Small intestine (tissue), 16 donors: Measurements from ENCODE around the gene CLDN11. TPM values are rescaled to one million over a fixed set of nuclear protein-coding genes. Genes with fewer than 3 reads are reported as not detected.
A peak's percentile ranks its signal among the peaks of the same experiment; 100 is the strongest.

ENCODE experiments used
- DNase-seq, 2 donors: peaks; one replicate each; pipeline versions ENCODE4 v3.0.0 to v3.0.0-alpha.2; 2013
- FAIRE-seq: peaks from 2 replicates; lab custom pipeline; 2012; peaks lifted over from hg19 to GRCh38; lab: Jason Lieb, UNC
- H3K27ac ChIP-seq, 3 donors: one replicate each; pipeline ENCODE4 v1.5.1; 2013; ENCODE audit warnings: low read length in 2 of 3, mild to moderate bottlenecking in 2 of 3, control low read depth in 1 of 3, inconsistent platforms in 1 of 3, low read depth in 1 of 3, moderate library complexity in 1 of 3
- H3K27me3 ChIP-seq, 3 donors: one replicate each; pipeline ENCODE4 v1.6.1; 2013; ENCODE audit warnings: low read length in 3 of 3, inconsistent platforms in 1 of 3; ENCODE audit not compliant: control insufficient read depth in 3 of 3, insufficient read depth in 3 of 3
- H3K36me3 ChIP-seq, 3 donors: one replicate each; pipeline ENCODE4 v1.6.1; 2013; ENCODE audit warnings: low read length in 3 of 3, inconsistent platforms in 1 of 3, low read depth in 1 of 3, mild to moderate bottlenecking in 1 of 3, moderate library complexity in 1 of 3; ENCODE audit not compliant: control insufficient read depth in 3 of 3, insufficient read depth in 2 of 3
- H3K4me1 ChIP-seq, 3 donors: one replicate each; pipeline ENCODE4 v1.6.1; 2013; ENCODE audit warnings: low read length in 2 of 3, inconsistent platforms in 1 of 3, low read depth in 1 of 3, mild to moderate bottlenecking in 1 of 3, moderate library complexity in 1 of 3; ENCODE audit not compliant: control insufficient read depth in 3 of 3, insufficient read depth in 2 of 3
- H3K4me3 ChIP-seq, 3 donors: one replicate each; pipeline ENCODE4 v1.5.1; 2013; ENCODE audit warnings: low read length in 3 of 3, control low read depth in 1 of 3, inconsistent platforms in 1 of 3, low read depth in 1 of 3, mild to moderate bottlenecking in 1 of 3, moderate library complexity in 1 of 3
- H3K9me3 ChIP-seq, 2 donors: one replicate each; pipeline ENCODE4 v1.6.1; 2013; ENCODE audit warnings: low read depth in 1 of 2, low read length in 1 of 2; ENCODE audit not compliant: control insufficient read depth in 2 of 2, insufficient read depth in 1 of 2
- WGBS, 3 donors: extraction: QIAGEN DNeasy Blood & Tissue Kit; methylation state at CpG; one replicate each; pipeline ENCODE4 v1.1.7; 2013; 5-methylcytosine and 5-hydroxymethylcytosine counted together
- long read RNA-seq, 10 donors: transcript quantifications; one replicate each; lab custom pipeline, GENCODE V29; 2026
- polyA plus RNA-seq, 4 donors: library from polyadenylated mRNA; stranded (reverse) in 3 of 4; unstranded in 1 of 4; fragments of 200-250 nt in 3 of 4; fragments of 120-200 nt in 1 of 4; gene quantifications; one replicate each; pipeline versions ENCODE4 v1.2.1 to v1.2.3, GENCODE V29; 2013
- donor health status: healthy with polysubstance abuse.
- donor health status: control.
- donor health status: control.
- donor health status: Bipolar disorder and iron deficiency.
- donor health status: healthy.

Gene CLDN11
- 1 to 10 TPM in 1 of 4 donors, under 1 TPM in 3; 0.45 to 6.5 (median 0.52) TPM for polyA plus RNA-seq
- long read RNA-seq, donor 1: 0 reads
- long read RNA-seq, donor 2: 0 reads
- long read RNA-seq, donor 3: 0 reads
- long read RNA-seq, donor 4: 0 reads
- long read RNA-seq, donor 5: 0 reads
- long read RNA-seq, donor 6, partial matches to known transcripts: 0 of 1 reads
- long read RNA-seq, donor 6, other reads (novel, unspliced or antisense): 0 of 1 reads
- long read RNA-seq, donor 7: 0 reads
- long read RNA-seq, donor 8: 0 reads
- long read RNA-seq, donor 9, partial matches to known transcripts: 0 of 1 reads
- long read RNA-seq, donor 9, other reads (novel, unspliced or antisense): 0 of 1 reads
- long read RNA-seq, donor 10, partial matches to known transcripts: 0 of 5 reads
- long read RNA-seq, donor 10, other reads (novel, unspliced or antisense): 0 of 5 reads

DNA sequence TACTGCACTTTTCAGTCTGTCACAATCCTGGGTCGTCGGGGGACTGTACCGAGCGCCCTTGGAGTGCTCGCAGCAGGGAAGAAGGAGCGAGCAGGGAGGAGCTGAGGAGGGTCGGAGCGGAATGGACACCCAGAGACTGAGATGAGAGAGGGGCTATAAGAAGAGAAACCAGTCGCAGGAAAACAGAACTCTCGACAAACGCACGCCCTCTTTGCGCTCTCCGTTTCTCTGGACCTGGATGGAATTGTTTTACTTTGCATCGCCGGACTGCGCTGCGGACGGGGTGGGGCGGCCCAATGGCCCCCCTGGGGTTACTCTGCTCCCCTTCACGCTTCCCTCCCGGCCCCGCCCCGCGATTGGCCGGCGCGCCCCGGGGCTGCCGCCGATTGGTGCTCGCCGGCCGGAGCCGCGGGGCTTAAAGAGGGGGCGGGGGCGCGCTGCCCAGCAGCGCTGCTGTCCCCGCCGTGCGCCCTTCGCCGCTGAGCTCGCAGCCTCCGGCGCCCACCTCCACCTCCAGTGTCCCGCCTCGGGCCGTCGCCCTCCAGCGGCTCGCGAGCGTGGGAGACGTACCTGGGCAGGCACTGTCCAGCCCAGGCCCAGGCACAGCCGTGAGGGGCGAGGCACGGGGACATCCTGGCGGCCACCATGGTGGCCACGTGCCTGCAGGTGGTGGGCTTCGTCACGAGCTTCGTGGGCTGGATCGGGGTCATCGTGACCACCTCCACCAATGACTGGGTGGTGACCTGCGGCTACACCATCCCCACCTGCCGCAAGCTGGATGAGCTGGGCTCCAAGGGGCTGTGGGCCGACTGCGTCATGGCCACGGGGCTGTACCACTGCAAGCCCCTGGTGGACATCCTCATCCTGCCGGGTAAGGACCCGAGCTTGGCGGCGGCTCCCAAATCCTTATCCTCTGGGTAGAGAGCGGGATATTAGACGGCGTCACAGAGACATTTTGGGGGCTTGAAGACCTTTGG, at the start of gene CLDN11:
CLDN11 (plus strand) TSS at position 447 of the 977 bp plus-strand sequence; CDS start at position 646, 199 bp downstream.
- DNase-seq (peak in 1 of 2 donors; percentile 50), FAIRE-seq (no peak)
- peaks cover 7 to 30% (median 9%) of the 10 kb centered on the region in 3 donors for H3K27me3 ChIP-seq
- H3K4me3 ChIP-seq: peak within 1 kb of the TSS in 2 of 3 donors; percentile 40 to 54
- H3K27ac ChIP-seq: no peak within 1 kb of the TSS
- H3K4me1 ChIP-seq: peaks cover 0 to 12% (median 7%) of the 10 kb centered on the region in 3 donors
- 4 to 8% (median 4%) methylated on average over 52 to 79 of the region's 79 CpGs for WGBS, 3 donors
- no peaks in the 10 kb centered on the region for H3K9me3 ChIP-seq
- H3K36me3 ChIP-seq: no peaks in the 10 kb centered on the region

DNA sequence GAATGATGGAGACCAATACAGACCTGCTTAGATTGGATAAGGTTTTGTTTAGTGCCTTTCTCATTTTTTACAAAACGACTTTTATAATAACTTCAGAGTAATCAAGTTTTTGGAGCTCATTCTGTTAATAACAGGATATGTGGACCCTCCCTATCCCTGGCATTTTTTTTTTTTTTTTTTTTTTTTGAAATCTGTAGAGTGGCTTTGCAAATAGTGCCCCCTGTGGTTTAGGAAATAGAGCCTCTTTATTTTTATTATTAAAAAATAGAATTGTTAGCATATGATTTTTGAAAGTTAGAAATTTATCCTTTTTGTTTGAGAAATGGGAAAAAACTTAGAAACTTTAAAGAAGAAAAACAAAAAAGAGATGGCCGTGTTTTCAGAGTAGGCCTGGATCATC, 49.7 kb upstream of the CLDN11 start:
- Histone ChIP-seq H3K4me3 (no peak overlapping the region), H3K9me3 (no peaks in the 10 kb centered on the region), H3K27me3 (no peaks in the 10 kb centered on the region), H3K27ac (no peak overlapping the region), H3K36me3 (peaks cover 0 to 28% (median 2%) of the 10 kb centered on the region in 3 donors), H3K4me1 (no peaks in the 10 kb centered on the region)
- FAIRE-seq (no peak), DNase-seq (no peak)
- WGBS, 3 donors: 68 to 78% (median 71%) methylated on average over 2 of the region's 2 CpGs

DNA sequence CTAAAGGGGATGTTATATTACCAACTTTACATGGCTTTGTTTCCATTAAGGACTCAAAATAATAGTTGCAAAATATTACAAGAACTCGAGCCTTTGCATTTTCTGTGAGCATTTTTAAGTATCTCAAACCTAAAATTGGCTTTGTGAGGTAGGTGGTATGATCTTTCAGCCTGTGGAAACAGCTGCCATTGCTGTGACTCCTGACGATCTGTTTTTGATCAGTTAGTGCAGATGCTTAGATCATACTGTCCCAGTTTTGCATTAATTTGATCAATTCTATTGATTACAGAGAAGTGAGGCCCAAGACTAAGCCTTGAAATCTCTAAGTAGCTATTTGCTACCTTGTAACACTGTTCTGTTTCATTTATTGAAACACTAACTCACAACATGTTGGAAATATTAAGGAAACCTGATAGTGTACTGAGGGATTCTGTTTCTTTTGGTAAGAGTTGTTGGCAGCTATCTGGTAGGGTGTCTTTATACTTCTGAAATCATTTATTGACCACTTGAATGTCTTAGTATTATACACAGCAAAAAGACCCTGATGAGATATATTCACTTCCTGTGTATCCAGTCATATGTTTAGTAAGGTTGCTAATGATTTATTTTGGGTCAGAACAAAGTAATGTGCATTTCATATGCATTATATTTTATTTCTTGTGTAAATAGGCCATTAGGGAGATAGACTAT, 46.3 kb upstream of the CLDN11 start:
- no peak for FAIRE-seq
- H3K36me3 ChIP-seq: peaks cover 0 to 21% (median 4%) of the 10 kb centered on the region in 3 donors
- no peak for DNase-seq
- 64 to 69% (median 64%) methylated on average over 2 of the region's 2 CpGs for WGBS, 3 donors
- no peaks in the 10 kb centered on the region for H3K9me3 ChIP-seq
- H3K27me3 ChIP-seq: no peaks in the 10 kb centered on the region
- H3K27ac ChIP-seq: no peak overlapping the region
- H3K4me3 ChIP-seq: no peak overlapping the region
- H3K4me1 ChIP-seq: no peaks in the 10 kb centered on the region

DNA sequence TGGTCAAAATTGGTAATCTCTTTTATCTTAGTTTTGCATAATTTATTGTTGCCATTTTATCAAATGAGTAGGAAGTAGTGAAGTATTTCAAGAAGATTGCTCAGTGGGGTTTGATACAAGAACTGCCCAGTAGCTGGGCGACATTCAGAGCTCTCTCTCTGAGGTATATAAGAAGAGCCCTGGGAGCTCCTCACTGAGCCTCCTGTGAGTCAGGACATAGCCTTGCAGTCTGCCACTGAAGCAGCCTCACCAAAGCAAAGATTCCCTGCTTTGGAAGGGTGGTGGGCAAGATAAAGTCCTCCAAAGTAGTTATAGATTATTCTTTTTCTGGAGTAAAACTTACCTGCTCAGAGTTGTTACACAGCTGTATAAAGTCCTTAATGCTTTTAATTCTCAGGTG, 35.1 kb upstream of the CLDN11 start:
- FAIRE-seq (no peak), DNase-seq (no peak)
- WGBS, 3 donors: 87 to 90% (median 90%) methylated on average over 1 of the region's 1 CpG
- H3K27ac ChIP-seq: no peak overlapping the region
- H3K4me1 ChIP-seq: no peaks in the 10 kb centered on the region
- H3K27me3 ChIP-seq: no peaks in the 10 kb centered on the region
- peaks cover 0 to 3% of the 10 kb centered on the region in 2 donors for H3K9me3 ChIP-seq
- peaks cover 9 to 63% (median 21%) of the 10 kb centered on the region in 3 donors for H3K36me3 ChIP-seq
- H3K4me3 ChIP-seq: no peak overlapping the region

DNA sequence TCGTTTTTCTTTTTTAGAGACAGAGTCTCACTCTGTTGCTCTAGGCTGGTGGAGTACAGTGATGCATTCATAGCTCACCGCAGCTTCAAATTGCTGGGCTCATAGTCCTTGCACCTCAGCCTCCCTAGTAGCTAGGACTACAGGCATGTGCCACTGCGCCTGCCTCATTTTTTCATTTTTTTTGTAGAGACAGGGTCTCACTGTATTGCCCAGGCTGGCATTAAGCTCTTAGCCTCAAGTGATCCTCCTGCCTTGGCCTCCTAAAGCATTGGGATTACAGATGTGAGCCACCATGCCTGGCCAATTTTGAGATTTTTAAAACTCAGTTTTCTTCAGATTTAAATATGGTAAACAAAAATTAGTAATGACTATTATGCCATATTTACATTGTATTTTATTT, 32.2 kb upstream of the CLDN11 start:
- DNase-seq (no peak), FAIRE-seq (no peak)
- 94 to 100% (median 98%) methylated on average over 3 of the region's 3 CpGs for WGBS, 3 donors
- H3K27ac ChIP-seq: no peak overlapping the region
- no peak overlapping the region for H3K4me3 ChIP-seq
- H3K9me3 ChIP-seq: peaks cover 0 to 4% of the 10 kb centered on the region in 2 donors
- H3K27me3 ChIP-seq: no peaks in the 10 kb centered on the region
- no peaks in the 10 kb centered on the region for H3K4me1 ChIP-seq
- H3K36me3 ChIP-seq: peaks cover 11 to 58% (median 16%) of the 10 kb centered on the region in 3 donors

DNA sequence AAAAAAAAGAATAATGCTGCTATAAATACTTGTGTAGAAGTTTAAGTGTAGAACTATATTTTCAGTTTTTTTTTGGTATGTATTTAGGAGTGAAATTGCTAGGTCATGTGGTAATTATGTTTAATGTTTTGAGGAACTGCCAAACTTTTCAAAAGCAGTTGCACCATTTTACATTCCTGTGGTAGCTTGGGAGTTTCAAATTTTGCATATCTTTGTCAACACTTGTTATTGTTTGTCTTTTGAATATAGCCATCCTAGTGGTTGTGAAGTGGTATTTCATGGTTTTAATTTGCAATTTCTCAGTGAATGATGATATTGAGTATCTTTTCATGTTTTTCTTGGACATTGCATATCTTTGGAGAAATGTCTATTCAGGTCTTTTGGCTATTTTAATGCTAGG, 30.7 kb upstream of the CLDN11 start:
- Histone ChIP-seq H3K9me3 (peaks cover 0 to 4% of the 10 kb centered on the region in 2 donors), H3K27me3 (no peaks in the 10 kb centered on the region), H3K36me3 (peaks cover 11 to 49% (median 14%) of the 10 kb centered on the region in 3 donors), H3K4me3 (no peak overlapping the region), H3K27ac (no peak overlapping the region), H3K4me1 (no peaks in the 10 kb centered on the region)
- DNase-seq (no peak), FAIRE-seq (no peak)

DNA sequence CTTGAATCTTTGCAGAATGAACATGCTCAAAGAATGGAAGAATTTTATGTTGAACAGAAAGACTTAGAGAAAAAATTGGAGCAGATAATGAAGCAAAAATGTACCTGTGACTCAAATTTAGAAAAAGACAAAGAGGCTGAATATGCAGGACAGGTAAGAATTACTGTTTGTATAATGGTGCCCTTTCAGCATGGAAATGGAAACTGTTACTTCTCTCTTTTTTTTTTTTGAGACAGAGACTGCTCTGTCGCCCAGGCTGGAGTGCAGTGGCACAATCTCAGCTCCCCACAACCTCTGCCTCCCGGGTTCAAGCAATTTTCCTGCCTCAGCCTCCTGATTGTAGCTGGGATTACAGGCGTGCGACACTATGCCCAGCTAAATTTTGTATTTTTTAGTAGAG, 27.6 kb upstream of the CLDN11 start:
- DNase-seq: no peak
- FAIRE-seq: no peak
- WGBS, 3 donors: 92 to 94% (median 93%) methylated on average over 4 of the region's 4 CpGs
- Histone ChIP-seq H3K27me3 (no peaks in the 10 kb centered on the region), H3K4me3 (no peak overlapping the region), H3K27ac (no peak overlapping the region), H3K36me3 (peaks cover 4 to 36% (median 14%) of the 10 kb centered on the region in 3 donors), H3K9me3 (peaks cover 0 to 4% of the 10 kb centered on the region in 2 donors), H3K4me1 (no peaks in the 10 kb centered on the region)

DNA sequence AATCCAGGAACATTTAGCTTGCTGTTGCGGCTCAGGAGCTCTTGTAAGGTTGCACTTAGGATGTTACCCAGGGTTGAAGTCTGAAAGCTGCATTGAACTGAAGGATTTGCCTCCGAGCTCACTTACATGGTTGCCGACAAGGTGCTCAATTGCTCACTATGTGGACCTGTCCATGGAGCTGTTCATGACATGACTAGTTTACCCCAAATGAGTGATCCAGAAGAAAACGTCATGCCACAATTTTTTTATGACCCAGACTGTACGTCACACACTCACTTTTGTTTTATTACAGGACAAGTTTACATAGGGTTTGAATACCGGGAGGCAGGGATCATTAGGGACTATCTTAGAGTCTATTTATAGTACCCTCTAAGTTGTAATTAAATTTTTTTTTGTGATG, 21.0 kb upstream of the CLDN11 start:
- peaks cover 0 to 11% (median 0%) of the 10 kb centered on the region in 3 donors for H3K36me3 ChIP-seq
- H3K27me3 ChIP-seq: no peaks in the 10 kb centered on the region
- no peak for FAIRE-seq
- no peaks in the 10 kb centered on the region for H3K9me3 ChIP-seq
- no peak overlapping the region for H3K27ac ChIP-seq
- DNase-seq: no peak
- WGBS, 3 donors: 68 to 76% (median 70%) methylated on average over 6 of the region's 6 CpGs
- no peaks in the 10 kb centered on the region for H3K4me1 ChIP-seq
- no peak overlapping the region for H3K4me3 ChIP-seq
